NCI-H2029 (cell line): ENCODE measurements around the gene ENOX2.

Source experiments
- DNase-seq: peaks from one replicate; lab custom pipeline; 2025; lab: John Stamatoyannopoulos, UW

The ENOX2 gene

GRCh38 chrX:130623518-130623917 lies 279.5 kb downstream of the ENOX2 start:
- no peak for DNase-seq

GRCh38 chrX:130615941-130616340 lies 287.1 kb downstream of the ENOX2 start:
- DNase-seq, result no peak

- DNase-seq, result no peak
These were observed 295.6 kb downstream of the ENOX2 start for GRCh38 chrX:130607431-130607830.

- no peak for DNase-seq
These were observed 296.6 kb downstream of the ENOX2 start for GRCh38 chrX:130606425-130606824.

- no peak for DNase-seq
These were observed 298.1 kb downstream of the ENOX2 start for GRCh38 chrX:130604882-130605281.

- no peak for DNase-seq
These were observed 308.5 kb downstream of the ENOX2 start for GRCh38 chrX:130594453-130594916.

- DNase-seq, result no peak
These were observed 309.1 kb downstream of the ENOX2 start for GRCh38 chrX:130593911-130594310.

GRCh38 chrX:130592204-130592603 lies 310.8 kb downstream of the ENOX2 start:
- DNase-seq, result no peak

GRCh38 chrX:130578906-130579305 lies 324.1 kb downstream of the ENOX2 start:
- DNase-seq, result no peak

- DNase-seq, result no peak
These were observed 325.6 kb downstream of the ENOX2 start for GRCh38 chrX:130577431-130577830.

- DNase-seq, result peak; percentile 2
These were observed 327.1 kb downstream of the ENOX2 start for GRCh38 chrX:130575831-130576389.
